Fibroblast of pulmonary artery (primary cell): ENCODE results near the gene UGT1A8.

Source experiments
- DNase-seq: peaks from one replicate; pipeline ENCODE4 v3.0.0-alpha.2; 2010; ENCODE audit warnings: low read depth
- H3K4me3 ChIP-seq: replicated peaks from 2 replicates; pipeline ENCODE4 v1.5.1; 2011; ENCODE audit warnings: low read depth, mild to moderate bottlenecking, control low read depth, low read length, moderate library complexity
- TF ChIP-seq, protein P1 (sequence below): IDR thresholded peaks from 2 replicates; pipeline ENCODE4 v1.5.1; 2011; ENCODE audit warnings: mild to moderate bottlenecking, control low read depth, low read length, inconsistent platforms; ENCODE audit errors: missing control alignments

Gene UGT1A8

DNA sequence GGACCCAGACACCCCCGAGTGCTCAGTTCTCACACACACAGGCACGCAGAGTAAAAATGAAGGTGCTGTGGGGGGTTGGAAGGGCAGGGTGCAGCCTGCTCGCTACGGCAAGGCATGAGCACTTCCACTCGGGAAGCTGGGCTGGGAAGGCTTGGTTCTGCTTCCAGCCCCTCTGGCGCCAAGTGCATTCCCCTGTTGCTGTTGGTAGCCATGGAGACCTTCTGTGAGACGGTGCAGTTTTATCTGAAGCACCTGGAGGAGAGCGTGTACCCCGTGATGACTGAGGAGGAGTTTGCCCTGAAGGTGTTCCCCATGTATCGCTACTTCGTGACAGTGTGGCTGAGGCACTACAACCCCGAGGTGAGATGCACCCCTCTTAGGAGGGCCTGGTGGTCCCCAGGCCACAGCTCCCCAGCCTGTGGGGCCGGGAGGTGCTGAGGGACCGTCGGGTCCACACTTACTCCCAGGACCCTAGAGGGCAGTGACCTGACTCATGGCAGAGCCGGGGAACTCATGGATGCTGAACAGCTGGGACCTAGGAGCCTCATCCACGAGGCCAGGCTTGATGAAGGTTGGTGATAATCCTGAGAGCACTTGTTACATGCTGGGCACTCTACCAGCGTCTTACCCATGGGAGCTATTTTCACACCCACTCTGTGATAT lies 176.2 kb downstream of the UGT1A8 start:
- TF ChIP-seq, protein P1, sequence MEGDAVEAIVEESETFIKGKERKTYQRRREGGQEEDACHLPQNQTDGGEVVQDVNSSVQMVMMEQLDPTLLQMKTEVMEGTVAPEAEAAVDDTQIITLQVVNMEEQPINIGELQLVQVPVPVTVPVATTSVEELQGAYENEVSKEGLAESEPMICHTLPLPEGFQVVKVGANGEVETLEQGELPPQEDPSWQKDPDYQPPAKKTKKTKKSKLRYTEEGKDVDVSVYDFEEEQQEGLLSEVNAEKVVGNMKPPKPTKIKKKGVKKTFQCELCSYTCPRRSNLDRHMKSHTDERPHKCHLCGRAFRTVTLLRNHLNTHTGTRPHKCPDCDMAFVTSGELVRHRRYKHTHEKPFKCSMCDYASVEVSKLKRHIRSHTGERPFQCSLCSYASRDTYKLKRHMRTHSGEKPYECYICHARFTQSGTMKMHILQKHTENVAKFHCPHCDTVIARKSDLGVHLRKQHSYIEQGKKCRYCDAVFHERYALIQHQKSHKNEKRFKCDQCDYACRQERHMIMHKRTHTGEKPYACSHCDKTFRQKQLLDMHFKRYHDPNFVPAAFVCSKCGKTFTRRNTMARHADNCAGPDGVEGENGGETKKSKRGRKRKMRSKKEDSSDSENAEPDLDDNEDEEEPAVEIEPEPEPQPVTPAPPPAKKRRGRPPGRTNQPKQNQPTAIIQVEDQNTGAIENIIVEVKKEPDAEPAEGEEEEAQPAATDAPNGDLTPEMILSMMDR = no peak
- no peak overlapping the region for H3K4me3 ChIP-seq
- DNase-seq = no peak

DNA sequence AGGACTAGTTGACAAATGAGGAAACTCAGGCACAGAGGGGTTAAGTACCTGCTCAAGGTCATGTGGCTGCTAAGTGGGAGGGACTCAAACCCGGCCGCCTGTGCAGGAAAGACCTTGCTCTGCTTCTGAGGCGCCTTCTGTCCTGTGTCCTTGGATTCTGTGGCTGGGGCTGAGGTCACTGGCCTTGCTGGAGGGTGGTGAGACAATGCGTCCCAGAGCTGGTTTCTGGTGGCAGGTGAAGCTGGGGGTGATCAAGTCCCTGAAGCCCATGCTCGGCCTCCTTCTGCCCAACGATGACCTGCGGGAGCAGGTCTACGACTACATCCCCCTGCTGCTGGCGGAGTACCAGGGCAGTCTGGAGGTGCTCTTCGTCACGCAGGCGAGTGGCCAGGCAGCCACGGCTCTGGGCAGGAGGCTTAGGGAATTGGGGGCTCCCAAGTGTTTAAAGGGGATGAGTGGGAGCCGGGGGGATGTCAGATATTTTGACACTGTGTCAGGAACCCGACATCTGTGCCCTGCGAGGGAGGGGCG lies 176.8 kb downstream of the UGT1A8 start:
- TF ChIP-seq, protein P1 = no peak
- DNase-seq = no peak
- no peak overlapping the region for H3K4me3 ChIP-seq

DNA sequence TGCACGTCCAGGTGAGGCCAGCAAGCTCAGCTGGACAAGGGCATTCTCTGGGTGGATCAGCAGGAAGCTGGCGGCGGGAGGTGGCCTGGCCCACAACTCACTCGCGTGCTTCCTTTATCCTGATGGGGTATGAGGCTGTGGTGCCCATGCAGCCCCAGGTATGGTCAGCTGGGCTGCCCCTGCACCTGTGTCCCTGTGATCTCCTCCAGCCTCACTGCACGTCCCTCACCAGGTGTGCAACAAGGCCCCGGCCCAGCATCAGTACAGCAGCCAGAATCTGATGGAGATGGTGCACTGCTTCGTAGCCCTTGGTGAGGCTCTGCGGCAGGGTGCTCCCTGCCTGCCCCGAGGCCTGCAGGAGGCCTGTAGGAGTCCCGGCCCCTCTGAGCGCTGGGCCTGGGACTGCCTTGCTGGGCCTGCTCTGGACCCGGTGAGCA lies 178.3 kb downstream of the UGT1A8 start:
- TF ChIP-seq, protein P1 = no peak
- no peak for DNase-seq
- H3K4me3 ChIP-seq = no peak overlapping the region

DNA sequence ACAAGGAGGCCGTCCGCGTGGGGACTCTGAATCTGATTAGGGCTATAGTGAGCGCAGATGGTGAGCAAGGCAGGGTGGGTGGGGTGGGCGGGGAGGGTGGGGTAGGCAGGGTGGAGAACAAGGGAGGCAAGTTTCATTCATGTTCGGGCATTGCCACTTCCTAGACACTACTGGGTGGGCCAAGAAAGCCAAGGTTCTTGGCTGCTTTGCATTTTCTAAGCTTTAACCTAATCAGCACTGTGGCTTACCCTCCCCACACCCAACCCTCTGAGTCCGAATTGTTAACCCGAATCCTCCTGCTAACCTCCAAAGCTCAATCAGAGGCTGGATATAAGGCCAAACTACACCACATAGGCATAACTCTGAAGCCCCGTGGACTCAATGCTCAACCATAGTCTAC lies 178.8 kb downstream of the UGT1A8 start:
- TF ChIP-seq, protein P1 = no peak
- DNase-seq = no peak
- no peak overlapping the region for H3K4me3 ChIP-seq

DNA sequence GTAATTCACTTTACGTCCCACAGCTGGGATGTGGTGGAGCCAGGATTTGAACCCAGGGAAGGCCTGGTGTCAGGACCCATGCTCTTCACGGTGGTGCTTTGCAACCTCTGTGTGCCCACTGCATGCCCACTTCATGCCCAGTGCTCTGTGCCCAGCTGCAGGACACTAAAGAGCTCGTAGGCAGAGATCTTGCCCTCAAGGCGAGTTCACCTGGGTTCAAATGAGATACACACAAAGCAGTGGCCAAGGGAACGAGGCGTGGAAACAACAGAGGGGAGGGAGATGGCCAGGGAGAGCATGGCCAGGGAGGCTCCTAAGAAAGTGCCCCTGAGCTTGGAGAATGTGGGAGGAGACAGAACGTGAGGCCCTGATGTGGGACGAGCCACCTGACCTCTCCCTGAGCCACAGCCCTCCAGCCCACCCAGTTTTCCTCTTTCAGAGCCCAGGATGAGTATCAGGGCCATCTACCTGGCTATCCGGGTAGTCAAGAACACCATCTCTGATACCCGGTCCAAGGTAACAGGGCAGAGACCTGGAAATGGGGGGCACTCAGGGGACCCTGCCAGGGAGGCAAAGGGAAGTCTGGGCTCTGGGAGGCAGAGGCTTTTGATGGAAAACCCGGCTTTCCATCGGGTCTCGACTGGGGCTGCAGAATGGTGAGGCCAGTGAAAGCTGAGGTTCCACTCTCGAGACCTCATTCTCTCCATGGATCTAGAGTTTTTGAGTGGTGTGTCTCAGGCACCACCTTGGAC lies 181.1 kb downstream of the UGT1A8 start:
- TF ChIP-seq, protein P1 = no peak
- no peak for DNase-seq
- no peak overlapping the region for H3K4me3 ChIP-seq

DNA sequence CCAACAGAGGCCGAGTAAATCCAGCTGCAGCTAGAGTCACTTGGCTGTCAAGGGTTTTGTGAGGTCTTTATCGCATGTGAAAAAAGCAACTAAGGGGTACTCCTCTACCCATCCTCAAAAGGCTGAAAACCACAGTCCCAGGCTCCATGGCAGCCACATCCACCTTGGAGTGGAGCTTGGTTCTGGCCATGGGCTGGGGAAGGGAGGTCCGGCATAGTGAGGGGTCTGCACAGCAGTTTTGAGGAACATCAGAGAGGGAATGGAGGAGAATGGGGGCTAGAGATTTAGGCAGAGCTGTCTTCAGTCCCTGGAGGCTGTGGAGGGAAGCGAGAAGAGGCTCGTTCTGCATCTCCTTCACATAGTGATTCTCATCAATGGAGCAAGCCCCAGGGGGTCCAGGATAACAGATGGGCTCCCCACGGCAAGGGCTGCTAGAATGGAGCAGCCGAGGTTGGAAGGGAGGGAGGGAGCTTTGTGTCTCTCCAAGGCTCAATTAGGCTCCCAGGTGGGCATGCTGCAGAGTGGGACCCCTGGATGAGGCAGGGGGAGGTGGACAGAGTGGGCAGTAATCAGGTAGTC lies 181.7 kb downstream of the UGT1A8 start:
- H3K4me3 ChIP-seq = no peak overlapping the region
- no peak for DNase-seq
- TF ChIP-seq, protein P1 = no peak
